ENCODE measurements around the gene OR9Q1. TPM values are rescaled to one million over a fixed set of nuclear protein-coding genes. Genes with fewer than 3 reads are reported as not detected.

The OR9Q1 gene
- total and polyA plus RNA-seq, 2 of the 13 experiments (the other 11 are each of a cell fraction or from before 2014, with no cell fraction given): not detected

DNA sequence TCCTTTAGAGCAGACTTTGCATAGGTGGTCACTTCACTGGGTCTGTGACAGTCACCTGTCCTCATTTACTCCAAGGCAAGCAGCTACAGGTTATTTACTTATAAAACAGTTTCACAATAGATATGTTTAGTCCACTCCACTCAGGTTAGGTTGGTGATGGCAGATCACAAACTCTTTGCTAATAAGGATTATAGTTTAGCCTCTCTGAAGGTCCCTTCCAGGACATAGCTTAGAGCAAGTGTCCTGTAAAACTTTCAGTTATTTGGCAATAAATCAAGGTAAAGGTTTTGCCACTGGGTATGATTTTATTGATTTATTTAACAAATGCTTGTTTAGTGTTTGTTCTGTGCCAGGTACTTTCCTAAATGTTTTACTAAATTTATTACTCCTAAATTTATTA is 15.9 kb downstream of the OR9Q1 start:
- intact Hi-C loops (cut with micrococcal nuclease; ENCODE audit: unreplicated experiment): loop anchor here (10.0 kb wide), 1 partner anchor 125 kb away; no protein-coding TSS in a partner anchor
- ATAC-seq: no peak
- POLR2A ChIA-PET: no interaction called here

GRCh38 chr11:58043379-58043778 is 19.7 kb downstream of the OR9Q1 start:
- DNase-seq (ENCODE audit: low spot score) (no peak), ATAC-seq (no peak), FAIRE-seq (no peak)
- peaks cover 10% of the 10 kb centered on the region; the same call in 1 of the 2 replicates for H3K4me1 ChIP-seq (ENCODE audit: insufficient read depth, low read length)
- H3K4me3 ChIP-seq (replicated peaks in 1 of 3; ENCODE audit: insufficient read depth in 1 of 3, low read depth in 2 of 3, low read length in 3 of 3): no peak overlapping the region
- ChIA-PET CTCF (ENCODE audit: low intra/inter-chr PET ratio, low total read pairs) (no interaction called here), POLR2A (no interaction called here)
- H3K36me3 ChIP-seq (replicated peaks in 1 of 2; ENCODE audit: control insufficient read depth in 1 of 2, insufficient read depth in 2 of 2, low read length in 2 of 2): no peaks in the 10 kb centered on the region
- no peak overlapping the region for H3K9ac ChIP-seq (ENCODE audit: insufficient read depth, low read depth, low read length)
- H3K79me2 ChIP-seq (ENCODE audit: insufficient read depth, low read length): no peaks in the 10 kb centered on the region
- no peak overlapping the region for H2AFZ ChIP-seq (ENCODE audit: low read length)
- H3K27ac ChIP-seq (ENCODE audit: extremely low read length, insufficient read depth, low read length): no peak overlapping the region
- intact Hi-C loops (cut with micrococcal nuclease; ENCODE audit: unreplicated experiment) (no loop called here), in situ Hi-C loops (cut with HindIII; ENCODE audit: extremely low pct_ligation_motif_present, low pct_unique_long_range_greater_than_20kb) (no loop called here)
- H3K27me3 ChIP-seq (ENCODE audit: control insufficient read depth in 1 of 2, insufficient read depth in 2 of 2, low read length in 2 of 2): no peaks in the 10 kb centered on the region
- H3K4me2 ChIP-seq (ENCODE audit: low read depth, low read length): no peak overlapping the region
- H3K9me3 ChIP-seq (ENCODE audit: low read length): no peaks in the 10 kb centered on the region
- WGBS (ENCODE audit: low lambda C conversion rate): 7% methylated on average over 2 of the region's 2 CpGs
- H4K20me1 ChIP-seq (ENCODE audit: insufficient read depth, low read length): no peaks in the 10 kb centered on the region
- BruUV-seq (replicated peaks): no TSS peak
- TF ChIP-seq SAP130 (CRISPR knock-in tag; IDR thresholded peaks at IDR 0.05; ENCODE audit: low read depth): no peak
- TF ChIP-seq, protein P1, sequence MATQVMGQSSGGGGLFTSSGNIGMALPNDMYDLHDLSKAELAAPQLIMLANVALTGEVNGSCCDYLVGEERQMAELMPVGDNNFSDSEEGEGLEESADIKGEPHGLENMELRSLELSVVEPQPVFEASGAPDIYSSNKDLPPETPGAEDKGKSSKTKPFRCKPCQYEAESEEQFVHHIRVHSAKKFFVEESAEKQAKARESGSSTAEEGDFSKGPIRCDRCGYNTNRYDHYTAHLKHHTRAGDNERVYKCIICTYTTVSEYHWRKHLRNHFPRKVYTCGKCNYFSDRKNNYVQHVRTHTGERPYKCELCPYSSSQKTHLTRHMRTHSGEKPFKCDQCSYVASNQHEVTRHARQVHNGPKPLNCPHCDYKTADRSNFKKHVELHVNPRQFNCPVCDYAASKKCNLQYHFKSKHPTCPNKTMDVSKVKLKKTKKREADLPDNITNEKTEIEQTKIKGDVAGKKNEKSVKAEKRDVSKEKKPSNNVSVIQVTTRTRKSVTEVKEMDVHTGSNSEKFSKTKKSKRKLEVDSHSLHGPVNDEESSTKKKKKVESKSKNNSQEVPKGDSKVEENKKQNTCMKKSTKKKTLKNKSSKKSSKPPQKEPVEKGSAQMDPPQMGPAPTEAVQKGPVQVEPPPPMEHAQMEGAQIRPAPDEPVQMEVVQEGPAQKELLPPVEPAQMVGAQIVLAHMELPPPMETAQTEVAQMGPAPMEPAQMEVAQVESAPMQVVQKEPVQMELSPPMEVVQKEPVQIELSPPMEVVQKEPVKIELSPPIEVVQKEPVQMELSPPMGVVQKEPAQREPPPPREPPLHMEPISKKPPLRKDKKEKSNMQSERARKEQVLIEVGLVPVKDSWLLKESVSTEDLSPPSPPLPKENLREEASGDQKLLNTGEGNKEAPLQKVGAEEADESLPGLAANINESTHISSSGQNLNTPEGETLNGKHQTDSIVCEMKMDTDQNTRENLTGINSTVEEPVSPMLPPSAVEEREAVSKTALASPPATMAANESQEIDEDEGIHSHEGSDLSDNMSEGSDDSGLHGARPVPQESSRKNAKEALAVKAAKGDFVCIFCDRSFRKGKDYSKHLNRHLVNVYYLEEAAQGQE (IDR thresholded peaks at IDR 0.05; ENCODE audit: borderline replicate concordance in 1 of 2, low read depth in 1 of 2, low read length in 2 of 2): no peak
- TF ChIP-seq TOPORS (CRISPR knock-in tag; IDR thresholded peaks at IDR 0.05): no peak
- TF ChIP-seq CENPT (CRISPR knock-in tag; IDR thresholded peaks at IDR 0.05; ENCODE audit: low read depth): no peak
- TF ChIP-seq, protein P2, sequence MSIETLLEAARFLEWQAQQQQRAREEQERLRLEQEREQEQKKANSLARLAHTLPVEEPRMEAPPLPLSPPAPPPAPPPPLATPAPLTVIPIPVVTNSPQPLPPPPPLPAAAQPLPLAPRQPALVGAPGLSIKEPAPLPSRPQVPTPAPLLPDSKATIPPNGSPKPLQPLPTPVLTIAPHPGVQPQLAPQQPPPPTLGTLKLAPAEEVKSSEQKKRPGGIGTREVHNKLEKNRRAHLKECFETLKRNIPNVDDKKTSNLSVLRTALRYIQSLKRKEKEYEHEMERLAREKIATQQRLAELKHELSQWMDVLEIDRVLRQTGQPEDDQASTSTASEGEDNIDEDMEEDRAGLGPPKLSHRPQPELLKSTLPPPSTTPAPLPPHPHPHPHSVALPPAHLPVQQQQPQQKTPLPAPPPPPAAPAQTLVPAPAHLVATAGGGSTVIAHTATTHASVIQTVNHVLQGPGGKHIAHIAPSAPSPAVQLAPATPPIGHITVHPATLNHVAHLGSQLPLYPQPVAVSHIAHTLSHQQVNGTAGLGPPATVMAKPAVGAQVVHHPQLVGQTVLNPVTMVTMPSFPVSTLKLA (IDR thresholded peaks at IDR 0.05): no peak
- TF ChIP-seq ARHGAP35 (CRISPR knock-in tag; IDR thresholded peaks at IDR 0.05; ENCODE audit: borderline replicate concordance): no peak
- TF ChIP-seq GTF3A (CRISPR knock-in tag; conservative IDR thresholded peaks at IDR 0.05): no peak
- no peak for TF ChIP-seq ZNF224 (CRISPR knock-in tag; IDR thresholded peaks at IDR 0.05)
- TF ChIP-seq, protein P3, sequence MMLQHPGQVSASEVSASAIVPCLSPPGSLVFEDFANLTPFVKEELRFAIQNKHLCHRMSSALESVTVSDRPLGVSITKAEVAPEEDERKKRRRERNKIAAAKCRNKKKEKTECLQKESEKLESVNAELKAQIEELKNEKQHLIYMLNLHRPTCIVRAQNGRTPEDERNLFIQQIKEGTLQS (CRISPR knock-in tag; IDR thresholded peaks at IDR 0.05): no peak

More for the DNA sequence above, 15.9 kb downstream of the OR9Q1 start:
- Histone ChIP-seq H3K4me1 (ENCODE audit: insufficient read depth, low read length) (no peaks in the 10 kb centered on the region; the same call in 1 of the 2 replicates), H3K27ac (ENCODE audit: extremely low read length, insufficient read depth, low read length) (no peak overlapping the region), H3K79me2 (ENCODE audit: insufficient read depth, low read length) (no peaks in the 10 kb centered on the region), H3K9ac (ENCODE audit: insufficient read depth, low read depth, low read length) (no peak overlapping the region), H3K27me3 (ENCODE audit: control insufficient read depth in 1 of 2, insufficient read depth in 2 of 2, low read length in 2 of 2) (no peaks in the 10 kb centered on the region; a peak in 1 of 5 replicates), H2AFZ (ENCODE audit: low read length) (no peak overlapping the region), H4K20me1 (ENCODE audit: insufficient read depth, low read length) (no peaks in the 10 kb centered on the region), H3K36me3 (replicated peaks in 1 of 2; ENCODE audit: control insufficient read depth in 1 of 2, insufficient read depth in 2 of 2, low read length in 2 of 2) (no peaks in the 10 kb centered on the region), H3K4me3 (replicated peaks in 1 of 3; ENCODE audit: insufficient read depth in 1 of 3, low read depth in 2 of 3, low read length in 3 of 3) (no peak overlapping the region), H3K9me3 (ENCODE audit: low read length) (peaks cover 10% of the 10 kb centered on the region), H3K4me2 (ENCODE audit: low read depth, low read length) (no peak overlapping the region)
- DNase-seq (ENCODE audit: low spot score): no peak
- BruUV-seq (replicated peaks): no TSS peak
- TF ChIP-seq MAZ (IDR thresholded peaks at IDR 0.05; ENCODE audit: borderline replicate concordance, low read depth, low read length) (no peak), MAZ (CRISPR knock-in tag; IDR thresholded peaks at IDR 0.05; ENCODE audit: low read depth) (no peak), NR2F1 (CRISPR knock-in tag; IDR thresholded peaks at IDR 0.05) (no peak), RXRB (CRISPR knock-in tag; IDR thresholded peaks at IDR 0.05; ENCODE audit: borderline replicate concordance) (no peak), HMG20A (CRISPR knock-in tag; IDR thresholded peaks at IDR 0.05; ENCODE audit: borderline replicate concordance) (no peak), CBFB (CRISPR knock-in tag; IDR thresholded peaks at IDR 0.05) (no peak)
- TF ChIP-seq, protein P4, sequence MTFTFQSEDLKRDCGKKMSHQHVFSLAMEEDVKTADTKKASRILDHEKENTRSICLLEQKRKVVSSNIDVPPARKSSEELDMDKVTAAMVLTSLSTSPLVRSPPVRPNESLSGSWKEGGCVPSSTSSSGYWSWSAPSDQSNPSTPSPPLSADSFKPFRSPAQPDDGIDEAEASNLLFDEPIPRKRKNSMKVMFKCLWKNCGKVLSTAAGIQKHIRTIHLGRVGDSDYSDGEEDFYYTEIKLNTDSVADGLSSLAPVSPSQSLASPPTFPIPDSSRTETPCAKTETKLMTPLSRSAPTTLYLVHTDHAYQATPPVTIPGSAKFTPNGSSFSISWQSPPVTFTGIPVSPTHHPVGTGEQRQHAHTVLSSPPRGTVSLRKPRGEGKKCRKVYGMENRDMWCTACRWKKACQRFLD (CRISPR knock-in tag; IDR thresholded peaks at IDR 0.05; ENCODE audit: borderline replicate concordance): no peak
- no peak for FAIRE-seq
- in situ Hi-C loops (cut with HindIII; ENCODE audit: extremely low pct_ligation_motif_present, low pct_unique_long_range_greater_than_20kb): no loop called here
- CTCF ChIA-PET (ENCODE audit: low intra/inter-chr PET ratio, low total read pairs): no interaction called here
